IPS-18a (cell line): Measurements from ENCODE around the gene ASB15.

Experiments used
- H3K27ac ChIP-seq: one replicate; pipeline ENCODE4 v1.5.1; 2013; ENCODE audit warnings: low read length
- H3K27me3 ChIP-seq: one replicate; pipeline ENCODE4 v1.6.1; 2013; ENCODE audit warnings: mild to moderate bottlenecking, low read length; ENCODE audit not compliant: control insufficient read depth, insufficient read depth
- H3K36me3 ChIP-seq: one replicate; pipeline ENCODE4 v1.6.1; 2013; ENCODE audit warnings: low read depth, low read length; ENCODE audit not compliant: control insufficient read depth
- H3K4me1 ChIP-seq: one replicate; pipeline ENCODE4 v1.6.1; 2013; ENCODE audit warnings: low read depth, low read length; ENCODE audit not compliant: control insufficient read depth
- H3K4me3 ChIP-seq: one replicate; pipeline ENCODE4 v1.5.1; 2013; ENCODE audit warnings: low read length
- H3K9ac ChIP-seq: one replicate; pipeline ENCODE4 v1.6.1; 2013; ENCODE audit warnings: mild to moderate bottlenecking, low read length, moderate library complexity
- H3K9me3 ChIP-seq: one replicate; pipeline ENCODE4 v1.6.1; 2013; ENCODE audit warnings: low read depth, low read length; ENCODE audit not compliant: control insufficient read depth

The ASB15 gene

GRCh38 chr7:123600876-123601275, 745 bp upstream of the ASB15 start:
- Histone ChIP-seq H3K4me3 (no peak overlapping the region), H3K27me3 (no peaks in the 10 kb centered on the region), H3K4me1 (no peaks in the 10 kb centered on the region), H3K9ac (no peak overlapping the region), H3K27ac (no peak overlapping the region), H3K9me3 (no peaks in the 10 kb centered on the region), H3K36me3 (no peaks in the 10 kb centered on the region)

- Histone ChIP-seq H3K4me3 (no peak overlapping the region), H3K27me3 (no peaks in the 10 kb centered on the region), H3K27ac (no peak overlapping the region), H3K9me3 (no peaks in the 10 kb centered on the region), H3K9ac (no peak overlapping the region), H3K36me3 (no peaks in the 10 kb centered on the region), H3K4me1 (no peaks in the 10 kb centered on the region)
Observed at GRCh38 chr7:123602648-123603047, 1.0 kb downstream of the ASB15 start.

- Histone ChIP-seq H3K4me1 (no peaks in the 10 kb centered on the region), H3K36me3 (no peaks in the 10 kb centered on the region), H3K27ac (no peak overlapping the region), H3K9ac (no peak overlapping the region), H3K27me3 (no peaks in the 10 kb centered on the region), H3K9me3 (no peaks in the 10 kb centered on the region), H3K4me3 (no peak overlapping the region)
Observed at GRCh38 chr7:123604739-123605138, 3.1 kb downstream of the ASB15 start.

- no peaks in the 10 kb centered on the region for H3K9me3 ChIP-seq
- H3K36me3 ChIP-seq, result no peaks in the 10 kb centered on the region
- H3K4me1 ChIP-seq, result no peaks in the 10 kb centered on the region
- no peaks in the 10 kb centered on the region for H3K27me3 ChIP-seq
- no peak overlapping the region for H3K4me3 ChIP-seq
- H3K27ac ChIP-seq, result no peak overlapping the region
- H3K9ac ChIP-seq, result no peak overlapping the region
Observed at GRCh38 chr7:123607423-123607975, 5.9 kb downstream of the ASB15 start.

- H3K27ac ChIP-seq, result no peak overlapping the region
- no peaks in the 10 kb centered on the region for H3K27me3 ChIP-seq
- H3K9ac ChIP-seq, result no peak overlapping the region
- H3K4me3 ChIP-seq, result no peak overlapping the region
- H3K4me1 ChIP-seq, result no peaks in the 10 kb centered on the region
- H3K36me3 ChIP-seq, result no peaks in the 10 kb centered on the region
- no peaks in the 10 kb centered on the region for H3K9me3 ChIP-seq
Observed at GRCh38 chr7:123608991-123609882, 7.6 kb downstream of the ASB15 start.

GRCh38 chr7:123609883-123610239, 8.2 kb downstream of the ASB15 start:
- Histone ChIP-seq H3K27ac (no peak overlapping the region), H3K9me3 (no peaks in the 10 kb centered on the region), H3K9ac (no peak overlapping the region), H3K4me1 (no peaks in the 10 kb centered on the region), H3K4me3 (no peak overlapping the region), H3K36me3 (no peaks in the 10 kb centered on the region), H3K27me3 (no peaks in the 10 kb centered on the region)

- no peaks in the 10 kb centered on the region for H3K9me3 ChIP-seq
- H3K27ac ChIP-seq, result no peak overlapping the region
- H3K9ac ChIP-seq, result no peak overlapping the region
- H3K36me3 ChIP-seq, result no peaks in the 10 kb centered on the region
- peaks cover 4% of the 10 kb centered on the region for H3K4me1 ChIP-seq
- no peak overlapping the region for H3K4me3 ChIP-seq
- H3K27me3 ChIP-seq, result no peaks in the 10 kb centered on the region
Observed at GRCh38 chr7:123612024-123612423, 10.4 kb downstream of the ASB15 start.

GRCh38 chr7:123615344-123615743, 13.7 kb downstream of the ASB15 start:
- H3K27ac ChIP-seq, result no peak overlapping the region
- H3K36me3 ChIP-seq, result no peaks in the 10 kb centered on the region
- no peak overlapping the region for H3K4me3 ChIP-seq
- H3K4me1 ChIP-seq, result peaks cover 4% of the 10 kb centered on the region
- H3K9ac ChIP-seq, result no peak overlapping the region
- no peaks in the 10 kb centered on the region for H3K27me3 ChIP-seq
- no peaks in the 10 kb centered on the region for H3K9me3 ChIP-seq

GRCh38 chr7:123616223-123616622, 14.6 kb downstream of the ASB15 start:
- Histone ChIP-seq H3K9me3 (no peaks in the 10 kb centered on the region), H3K4me1 (peaks cover 4% of the 10 kb centered on the region), H3K36me3 (no peaks in the 10 kb centered on the region), H3K27ac (no peak overlapping the region), H3K4me3 (no peak overlapping the region), H3K9ac (no peak overlapping the region), H3K27me3 (no peaks in the 10 kb centered on the region)

GRCh38 chr7:123621707-123622106, 20.1 kb downstream of the ASB15 start:
- H3K4me1 ChIP-seq, result no peaks in the 10 kb centered on the region
- H3K27me3 ChIP-seq, result no peaks in the 10 kb centered on the region
- no peak overlapping the region for H3K9ac ChIP-seq
- H3K4me3 ChIP-seq, result no peak overlapping the region
- H3K36me3 ChIP-seq, result no peaks in the 10 kb centered on the region
- no peak overlapping the region for H3K27ac ChIP-seq
- no peaks in the 10 kb centered on the region for H3K9me3 ChIP-seq

- no peaks in the 10 kb centered on the region for H3K27me3 ChIP-seq
- H3K4me3 ChIP-seq, result no peak overlapping the region
- no peaks in the 10 kb centered on the region for H3K36me3 ChIP-seq
- no peak overlapping the region for H3K9ac ChIP-seq
- no peaks in the 10 kb centered on the region for H3K4me1 ChIP-seq
- no peak overlapping the region for H3K27ac ChIP-seq
- no peaks in the 10 kb centered on the region for H3K9me3 ChIP-seq
Observed at GRCh38 chr7:123622660-123623386, 21.2 kb downstream of the ASB15 start.
